ENCODE data around the gene MEF2C.

The MEF2C gene

GRCh38 chr5:88724201-88724600 is 158.8 kb downstream of the MEF2C start:
- Histone ChIP-seq H3K9me3 (no peaks in the 10 kb centered on the region), H3K4me1 (no peaks in the 10 kb centered on the region), H3K27me3 (no peaks in the 10 kb centered on the region), H3K36me3 (peaks cover 39 to 50% (median 39%) of the 10 kb centered on the region in 3 donors), H3K4me3 (no peak overlapping the region), H3K27ac (no peak overlapping the region)
- TF ChIP-seq CTCF (IDR thresholded peaks at IDR 0.05): peak in 1 of 2 experiments; percentile 7
- DNase-seq: no peak
- intact Hi-C loops (cut with DNase I; ENCODE audit: low total_unique reads): loop anchor here (10.0 kb wide), 1 partner anchor 1661 kb away; no protein-coding TSS in a partner anchor

GRCh38 chr5:88722546-88723073 is 160.4 kb downstream of the MEF2C start:
- Histone ChIP-seq H3K4me1 (no peaks in the 10 kb centered on the region), H3K36me3 (peaks cover 32 to 50% (median 32%) of the 10 kb centered on the region in 3 donors), H3K27me3 (no peaks in the 10 kb centered on the region), H3K9me3 (no peaks in the 10 kb centered on the region), H3K4me3 (no peak overlapping the region), H3K27ac (no peak overlapping the region)
- no peak for TF ChIP-seq CTCF (IDR thresholded peaks at IDR 0.05)
- intact Hi-C loops (cut with DNase I; ENCODE audit: low total_unique reads): loop anchor here (10.0 kb wide), 1 partner anchor 1662 kb away; no protein-coding TSS in a partner anchor
- no peak for DNase-seq

GRCh38 chr5:88719434-88719833 is 163.6 kb downstream of the MEF2C start:
- intact Hi-C loops (cut with DNase I; ENCODE audit: low total_unique reads): no loop called here
- H3K27ac ChIP-seq: no peak overlapping the region
- H3K36me3 ChIP-seq: peaks cover 22 to 52% (median 23%) of the 10 kb centered on the region in 3 donors
- DNase-seq: no peak
- no peaks in the 10 kb centered on the region for H3K27me3 ChIP-seq
- no peaks in the 10 kb centered on the region for H3K4me1 ChIP-seq
- no peaks in the 10 kb centered on the region for H3K9me3 ChIP-seq
- no peak for TF ChIP-seq CTCF (IDR thresholded peaks at IDR 0.05)
- H3K4me3 ChIP-seq: no peak overlapping the region

GRCh38 chr5:88718736-88719135 is 164.2 kb downstream of the MEF2C start:
- Histone ChIP-seq H3K36me3 (peaks cover 21 to 51% (median 22%) of the 10 kb centered on the region in 3 donors), H3K27ac (no peak overlapping the region), H3K27me3 (no peaks in the 10 kb centered on the region), H3K4me3 (no peak overlapping the region), H3K4me1 (no peaks in the 10 kb centered on the region), H3K9me3 (no peaks in the 10 kb centered on the region)
- intact Hi-C loops (cut with DNase I; ENCODE audit: low total_unique reads): no loop called here
- no peak for TF ChIP-seq CTCF (IDR thresholded peaks at IDR 0.05)
- no peak for DNase-seq

DNA sequence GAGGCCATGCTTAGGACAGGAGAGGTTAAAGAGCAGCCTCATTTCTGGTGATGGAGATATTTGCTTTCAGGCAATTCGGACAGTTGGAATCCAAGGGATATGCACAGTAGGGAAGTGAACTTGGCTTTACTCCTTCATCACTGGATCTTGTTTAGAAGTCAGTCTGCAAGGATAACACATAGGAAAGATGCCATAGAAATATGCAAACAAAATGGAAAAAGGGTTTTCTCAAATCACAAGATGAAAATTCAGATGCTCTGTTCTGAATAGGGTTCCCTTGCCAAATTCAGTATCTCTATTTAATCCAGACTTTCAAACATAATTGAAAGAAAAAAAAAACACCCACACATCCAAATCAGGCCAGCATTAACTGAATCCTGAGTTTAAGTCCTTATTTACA is 166.9 kb downstream of the MEF2C start:
- no peaks in the 10 kb centered on the region for H3K9me3 ChIP-seq
- H3K4me3 ChIP-seq: no peak overlapping the region
- H3K27me3 ChIP-seq: no peaks in the 10 kb centered on the region
- peaks cover 0 to 29% (median 0%) of the 10 kb centered on the region in 3 donors for H3K36me3 ChIP-seq
- H3K27ac ChIP-seq: no peak overlapping the region
- DNase-seq: no peak
- H3K4me1 ChIP-seq: no peaks in the 10 kb centered on the region
- no peak for TF ChIP-seq CTCF (IDR thresholded peaks at IDR 0.05)
- intact Hi-C loops (cut with DNase I; ENCODE audit: low total_unique reads): no loop called here

GRCh38 chr5:88715503-88715902 is 167.5 kb downstream of the MEF2C start:
- H3K4me1 ChIP-seq: no peaks in the 10 kb centered on the region
- H3K4me3 ChIP-seq: no peak overlapping the region

More at GRCh38 chr5:88715503-88715902, 167.5 kb downstream of the MEF2C start:
- DNase-seq: no peak
- intact Hi-C loops (cut with DNase I; ENCODE audit: low total_unique reads): no loop called here
- Histone ChIP-seq H3K9me3 (no peaks in the 10 kb centered on the region), H3K27me3 (no peaks in the 10 kb centered on the region), H3K36me3 (peaks cover 0 to 23% (median 0%) of the 10 kb centered on the region in 3 donors), H3K27ac (no peak overlapping the region)
- TF ChIP-seq CTCF (IDR thresholded peaks at IDR 0.05): no peak
